ENCODE measurements around the gene ABCC11.

Gene ABCC11

DNA sequence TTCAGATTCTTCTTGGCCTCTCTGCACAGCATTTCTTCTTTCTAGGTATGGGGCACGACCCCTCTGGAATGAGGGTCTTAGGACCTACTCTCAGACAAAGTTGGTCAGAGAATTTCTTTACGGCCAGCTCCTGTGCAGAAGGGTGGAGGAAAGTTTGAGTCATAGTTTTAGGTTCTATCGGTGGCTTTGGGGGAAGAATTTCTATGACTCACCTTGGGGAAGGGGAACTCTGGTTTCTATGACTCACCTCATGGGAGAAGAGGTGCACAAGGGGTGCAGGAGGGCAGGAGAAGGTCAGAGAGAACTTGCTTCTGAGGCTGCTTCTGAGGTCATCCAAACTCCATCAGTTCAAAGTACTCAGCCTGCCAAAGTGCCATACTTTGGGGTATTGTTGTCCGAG is 89.0 kb downstream of the ABCC11 start:
- DNase-seq = no peak

DNA sequence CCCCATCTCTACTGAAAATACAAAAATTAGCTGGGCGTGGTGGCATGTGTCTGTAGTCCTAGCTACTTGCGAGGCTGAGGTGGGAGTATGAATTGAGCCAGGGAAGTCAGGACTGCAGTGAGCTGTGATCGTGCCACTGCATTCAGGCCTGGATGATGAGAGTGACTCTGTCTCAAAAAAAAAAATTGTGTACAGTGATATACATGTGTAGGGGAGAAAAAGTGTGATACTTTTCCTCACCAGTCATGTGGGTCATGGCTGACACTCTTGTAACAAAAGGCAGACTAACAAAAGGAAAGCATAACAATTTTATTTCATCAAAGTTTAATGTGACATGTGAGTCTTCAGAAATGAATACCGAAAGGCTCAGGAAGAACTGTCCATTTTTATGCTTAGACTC is 89.5 kb downstream of the ABCC11 start:
- no peak for DNase-seq

DNA sequence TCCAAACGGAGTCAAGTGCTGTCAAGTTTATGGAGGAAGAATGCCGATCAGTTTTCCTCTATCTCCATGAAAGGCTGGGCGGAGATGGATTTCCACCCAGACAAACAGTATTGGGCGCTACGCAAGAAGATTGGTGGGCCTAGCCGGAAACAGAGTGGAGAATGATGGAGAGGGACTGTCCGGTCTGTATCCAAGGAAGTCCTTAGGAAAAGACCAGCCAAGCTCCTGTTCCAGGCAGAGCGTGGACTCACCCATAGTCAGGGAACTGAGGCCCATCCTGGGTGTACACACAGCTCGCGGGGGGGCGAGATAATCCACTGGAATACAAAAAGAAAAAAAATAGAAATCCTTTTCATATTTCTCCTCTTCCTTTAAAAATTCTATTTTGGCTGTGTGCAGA is 90.0 kb downstream of the ABCC11 start:
- DNase-seq = no peak

DNA sequence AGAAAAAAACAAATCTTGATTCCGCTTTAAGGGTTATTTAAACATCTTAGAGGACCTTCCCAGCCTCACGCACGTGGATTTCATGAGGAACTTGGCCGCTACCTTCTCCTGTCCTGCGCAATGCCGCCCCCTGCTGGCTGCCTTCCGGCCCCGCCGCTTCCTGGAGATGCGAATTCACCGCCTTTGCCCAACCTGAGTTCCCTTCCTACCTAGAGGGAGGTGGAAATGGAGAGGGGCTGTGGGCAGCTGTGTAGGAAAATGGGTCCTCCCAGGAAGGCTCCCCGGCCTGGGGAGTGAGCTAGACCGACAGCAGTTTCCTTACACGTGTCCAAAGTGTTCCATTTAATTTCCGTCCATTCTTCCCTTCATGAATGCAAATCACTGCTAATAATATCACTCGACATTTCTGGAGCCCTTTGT is 90.5 kb downstream of the ABCC11 start:
- DNase-seq = no peak

DNA sequence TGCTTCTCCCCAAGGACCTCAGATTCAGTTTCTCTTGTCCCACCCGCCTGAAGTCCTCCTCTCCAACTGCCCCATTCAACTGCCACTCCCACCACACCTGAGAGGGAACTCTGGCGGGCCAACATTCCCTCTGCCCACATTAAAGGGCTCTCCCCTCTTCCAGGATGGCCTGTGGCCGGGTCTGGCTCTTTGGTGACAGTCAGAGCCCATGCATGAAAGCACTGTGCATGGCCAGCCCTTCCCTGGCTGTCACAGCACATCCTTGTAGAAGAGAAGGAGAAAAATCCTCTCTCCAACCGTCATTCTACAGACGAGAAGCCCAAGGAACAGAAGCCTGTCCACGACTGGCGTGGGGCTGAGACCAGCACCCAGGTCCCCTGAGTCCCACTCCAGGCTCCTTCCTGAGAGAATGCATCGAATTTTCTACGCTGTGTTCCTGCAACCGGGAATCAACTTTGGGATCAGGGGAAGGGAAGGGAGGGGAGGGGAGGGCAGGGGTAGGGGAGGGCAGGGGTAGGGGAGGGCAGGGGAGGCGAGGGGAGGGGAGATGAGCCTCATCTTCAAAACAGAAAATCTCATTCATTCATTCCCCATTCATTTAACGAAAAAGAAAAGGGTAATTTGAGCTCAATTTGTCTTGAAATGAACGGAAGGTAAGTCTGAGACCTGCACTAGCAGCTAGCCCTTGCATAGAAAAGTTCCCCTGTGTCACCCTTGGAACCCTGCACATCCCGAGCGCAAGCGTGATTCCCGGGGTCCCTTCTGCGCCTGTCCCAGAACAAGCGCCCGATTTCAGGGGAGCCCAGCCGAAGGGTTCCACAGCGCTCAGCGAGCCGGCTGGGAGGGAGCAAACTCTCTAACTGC is 91.2 kb downstream of the ABCC11 start, which contains the start of gene ABCC12:
Gene ABCC12, minus strand, starts transcription at position 68 of the 864 bp plus-strand sequence. CDS start 9,569 bp downstream, outside the sequence.
- no peak for DNase-seq

DNA sequence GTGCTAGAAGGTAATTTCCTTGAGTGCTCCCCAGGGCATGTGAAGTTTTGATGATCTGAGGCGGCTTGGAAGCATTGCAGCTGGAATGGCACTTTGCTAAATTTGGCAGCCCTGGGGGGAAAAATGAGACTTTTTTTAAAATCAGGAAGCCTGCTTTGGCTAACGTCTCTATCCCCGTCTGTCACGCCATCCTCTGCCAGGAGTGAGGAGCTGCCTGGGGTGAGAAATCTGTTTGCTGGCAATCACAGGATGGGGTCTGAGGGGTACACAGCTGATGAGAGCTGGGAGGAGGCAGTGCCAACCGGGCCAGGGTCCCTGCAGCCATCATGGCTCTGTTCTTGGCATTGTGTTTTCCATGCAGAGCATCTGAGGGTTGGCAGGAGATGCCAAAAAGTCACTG is 93.6 kb downstream of the ABCC11 start:
- no peak for DNase-seq

DNA sequence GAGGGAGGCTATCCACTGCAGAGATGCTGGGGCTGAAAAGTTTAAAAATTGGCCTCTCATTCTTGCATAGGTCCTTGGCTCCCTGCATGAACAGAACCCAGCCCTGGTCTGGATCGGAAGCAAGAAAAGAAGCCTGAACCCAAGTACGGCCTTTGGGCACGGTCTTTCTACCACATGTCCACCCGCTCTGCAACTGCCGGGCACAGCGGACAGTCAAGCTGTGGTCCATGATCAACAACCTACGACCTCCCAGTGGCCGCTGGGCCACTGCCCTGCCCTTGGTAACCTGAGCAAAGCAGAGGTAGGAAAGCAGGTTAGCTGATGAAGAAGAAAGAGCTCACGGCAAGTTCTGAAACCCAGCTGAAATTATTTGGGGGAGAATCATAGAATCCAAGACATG is 95.1 kb downstream of the ABCC11 start:
- DNase-seq = no peak

DNA sequence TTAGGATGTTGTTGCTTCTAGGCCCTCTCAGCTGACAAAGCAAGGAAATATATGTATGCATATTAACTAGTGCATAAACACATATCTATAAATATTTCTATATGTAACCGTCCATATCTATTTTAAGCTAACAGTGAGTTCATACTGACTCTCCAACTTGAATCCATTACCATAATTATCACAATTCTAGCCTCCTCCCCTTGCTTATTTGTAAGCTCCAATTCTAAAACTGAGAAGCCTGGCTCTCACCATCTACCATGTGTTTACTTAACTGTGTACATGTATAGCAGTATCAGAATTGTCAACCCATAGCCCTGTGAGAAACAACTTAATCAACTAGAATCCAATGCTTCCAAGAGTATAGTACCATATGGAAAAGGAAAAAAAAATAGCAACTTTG is 96.6 kb downstream of the ABCC11 start:
- DNase-seq = no peak

DNA sequence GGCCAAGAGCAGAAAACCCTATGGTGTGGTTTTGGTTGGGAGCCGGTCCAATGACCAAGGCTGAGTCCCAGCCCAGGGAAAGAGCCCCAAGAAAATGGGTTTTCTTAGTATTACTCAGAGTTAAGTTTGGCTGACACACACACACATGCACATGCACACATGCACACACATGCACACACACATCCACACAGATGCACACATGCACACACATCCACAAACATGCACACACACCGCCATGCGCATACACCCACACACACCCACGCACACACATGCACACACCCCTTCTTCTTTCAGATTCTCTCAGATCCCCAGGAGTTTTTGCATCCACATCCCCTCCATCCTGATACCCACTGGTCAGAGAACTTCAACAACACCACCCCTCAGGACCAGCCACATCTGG is 100.6 kb downstream of the ABCC11 start:
- DNase-seq = no peak

DNA sequence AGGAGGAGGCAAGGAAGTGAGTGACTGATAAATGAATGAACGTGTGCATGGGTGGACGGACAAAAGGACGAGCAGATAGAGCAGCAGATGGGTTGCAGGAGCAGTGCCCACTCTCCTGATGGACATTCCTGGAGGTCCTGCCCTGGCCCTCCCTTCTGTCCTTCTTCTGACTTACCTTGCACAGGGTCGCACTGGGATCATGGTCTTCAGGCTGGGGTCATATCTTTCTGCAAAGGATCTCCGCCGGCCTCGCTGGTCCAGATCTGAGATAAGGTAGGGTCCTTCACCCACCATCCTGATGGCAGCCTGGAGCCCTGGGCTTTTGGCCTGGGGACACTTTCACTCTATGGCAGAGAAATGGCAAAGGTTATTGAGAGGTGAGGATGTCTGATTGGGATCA is 101.2 kb downstream of the ABCC11 start:
- no peak for DNase-seq

DNA sequence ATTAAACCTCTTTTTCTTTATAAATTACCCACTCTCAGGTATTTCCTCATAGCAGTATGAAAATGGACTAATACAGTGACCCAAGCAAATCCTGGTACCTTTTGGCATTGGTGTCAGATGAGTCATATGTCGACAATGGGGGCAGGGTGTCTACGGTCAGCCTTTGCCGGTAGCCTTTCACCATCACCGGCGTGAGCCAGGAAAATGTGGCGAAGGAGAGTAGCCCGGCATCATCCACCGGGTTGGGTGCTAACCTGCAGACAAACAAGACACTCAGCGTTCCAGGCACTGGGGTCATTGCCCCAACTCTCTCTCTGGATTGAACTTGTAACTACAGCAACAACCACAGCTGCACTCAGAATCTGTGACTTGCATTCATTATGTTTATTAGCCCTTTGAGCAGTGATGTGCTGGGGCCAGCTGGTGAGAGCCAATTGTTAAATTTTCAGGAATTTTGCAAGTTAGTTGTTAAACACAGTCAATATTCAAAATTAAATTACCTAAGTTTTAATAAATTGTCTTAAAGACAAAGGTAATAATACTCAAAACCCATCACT is 103.4 kb downstream of the ABCC11 start:
- no peak for DNase-seq

DNA sequence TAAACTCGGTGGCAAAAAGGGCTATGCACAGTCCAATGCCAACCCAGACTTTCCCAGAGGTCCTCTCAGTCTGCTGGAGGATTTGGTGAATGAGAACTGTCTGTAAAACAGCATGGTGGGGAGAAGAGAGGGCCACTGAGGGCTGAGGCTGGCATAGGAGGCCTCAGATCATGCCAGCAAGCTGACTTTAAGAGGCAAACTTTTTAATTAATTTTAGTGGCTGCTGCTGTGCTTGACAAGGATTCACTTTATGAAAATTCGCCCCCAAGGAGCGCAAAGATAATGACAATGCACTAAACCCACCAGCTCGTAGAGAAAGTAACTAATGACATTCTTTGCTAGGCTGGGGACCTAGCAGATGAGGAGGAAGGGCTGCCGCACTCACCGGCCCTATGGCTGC is 106.5 kb downstream of the ABCC11 start:
- no peak for DNase-seq

DNA sequence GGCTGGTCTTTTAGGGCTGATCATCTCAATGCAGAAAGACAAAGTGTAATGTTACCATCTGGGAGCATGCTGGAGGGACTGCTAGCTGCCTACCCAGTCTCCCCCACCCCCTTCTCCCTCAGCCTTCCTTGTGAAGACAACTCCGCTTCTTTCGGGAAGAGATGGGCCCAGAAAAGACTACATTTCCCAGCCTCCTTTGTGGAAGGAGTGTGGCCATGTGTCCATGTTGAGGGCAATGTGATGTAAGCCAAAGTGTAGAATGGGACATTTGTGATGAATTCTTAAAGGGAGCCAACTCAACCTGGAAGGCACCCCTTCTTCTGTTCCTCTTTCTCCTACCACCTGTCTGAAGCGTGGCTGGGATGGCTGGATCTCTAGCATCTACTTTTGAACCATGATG is 107.8 kb downstream of the ABCC11 start:
- no peak for DNase-seq

DNA sequence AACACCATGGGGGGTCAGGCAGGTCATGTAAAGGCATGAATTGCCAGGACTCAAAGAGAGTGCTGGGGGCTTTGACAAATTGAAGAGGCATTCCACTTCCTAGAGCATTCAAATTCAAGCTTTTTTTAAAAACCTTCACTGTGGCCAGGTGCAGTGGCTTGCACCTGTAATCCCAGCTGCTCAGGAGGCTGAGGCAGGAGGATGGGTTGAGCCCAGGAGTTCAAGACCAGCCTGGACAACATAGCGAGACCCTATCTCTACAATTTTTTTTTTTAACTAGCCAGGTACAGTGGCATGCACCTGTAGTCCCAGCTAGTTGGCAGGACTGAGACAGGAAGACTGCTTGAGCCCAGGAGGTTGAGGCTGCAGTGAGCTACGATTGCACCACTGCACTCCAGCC is 108.8 kb downstream of the ABCC11 start:
- DNase-seq = no peak

DNA sequence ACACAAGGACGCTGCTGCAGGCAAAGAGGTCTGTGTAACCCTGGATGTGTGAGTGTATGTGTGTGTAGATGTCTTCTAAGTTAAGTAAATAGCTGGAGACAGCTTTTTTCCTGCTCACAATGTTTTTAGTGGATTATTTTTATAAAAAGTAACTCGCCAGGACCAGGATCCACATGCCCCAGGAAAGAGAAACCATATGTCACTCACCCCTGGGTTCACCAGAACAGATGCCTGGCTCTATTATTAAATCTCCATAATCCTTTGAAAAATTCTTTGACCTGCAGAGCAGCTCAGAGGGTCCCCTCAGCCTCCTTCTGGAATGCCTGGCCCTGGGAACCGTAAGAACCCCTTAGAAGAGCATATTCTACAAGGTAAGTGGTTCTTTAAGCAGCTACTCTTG is 109.5 kb downstream of the ABCC11 start:
- no peak for DNase-seq

DNA sequence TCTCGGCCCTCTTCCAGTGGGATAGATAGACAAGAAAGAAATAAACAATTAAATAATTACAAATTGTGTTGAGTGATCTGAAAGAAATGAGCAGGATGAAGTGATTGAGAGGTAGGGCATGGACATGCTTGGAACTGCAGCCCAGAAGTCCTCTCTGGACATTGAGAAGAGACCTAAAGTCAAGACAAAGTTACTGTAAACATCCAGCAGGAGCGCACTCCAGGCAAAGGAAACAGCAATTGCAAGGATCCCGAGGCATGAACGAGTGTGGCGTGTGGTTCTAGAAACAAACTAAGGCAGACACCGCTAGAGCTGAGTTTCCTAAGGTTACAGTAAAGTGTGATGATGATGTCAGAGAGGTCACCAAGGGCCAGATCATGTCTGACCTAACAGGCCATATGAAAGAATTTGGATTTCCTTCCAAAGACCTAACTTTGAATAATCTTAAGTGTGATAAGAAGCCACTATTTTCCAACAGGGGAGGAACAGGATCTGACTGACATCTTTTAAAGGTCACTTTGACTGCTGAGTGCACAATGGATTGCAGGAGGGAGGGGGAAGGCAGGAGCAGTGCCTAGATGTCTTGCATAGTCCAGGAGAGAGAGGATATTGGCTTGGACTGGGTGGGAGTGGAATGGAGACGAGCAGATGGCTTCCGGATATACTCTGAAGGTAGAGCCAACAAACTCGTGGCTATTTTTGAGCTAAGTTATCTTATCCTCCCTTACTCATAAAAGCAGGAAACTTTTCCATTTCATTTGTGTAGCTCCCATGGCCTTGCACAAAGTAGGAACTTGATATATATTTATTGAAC is 110.6 kb downstream of the ABCC11 start:
- DNase-seq = no peak

DNA sequence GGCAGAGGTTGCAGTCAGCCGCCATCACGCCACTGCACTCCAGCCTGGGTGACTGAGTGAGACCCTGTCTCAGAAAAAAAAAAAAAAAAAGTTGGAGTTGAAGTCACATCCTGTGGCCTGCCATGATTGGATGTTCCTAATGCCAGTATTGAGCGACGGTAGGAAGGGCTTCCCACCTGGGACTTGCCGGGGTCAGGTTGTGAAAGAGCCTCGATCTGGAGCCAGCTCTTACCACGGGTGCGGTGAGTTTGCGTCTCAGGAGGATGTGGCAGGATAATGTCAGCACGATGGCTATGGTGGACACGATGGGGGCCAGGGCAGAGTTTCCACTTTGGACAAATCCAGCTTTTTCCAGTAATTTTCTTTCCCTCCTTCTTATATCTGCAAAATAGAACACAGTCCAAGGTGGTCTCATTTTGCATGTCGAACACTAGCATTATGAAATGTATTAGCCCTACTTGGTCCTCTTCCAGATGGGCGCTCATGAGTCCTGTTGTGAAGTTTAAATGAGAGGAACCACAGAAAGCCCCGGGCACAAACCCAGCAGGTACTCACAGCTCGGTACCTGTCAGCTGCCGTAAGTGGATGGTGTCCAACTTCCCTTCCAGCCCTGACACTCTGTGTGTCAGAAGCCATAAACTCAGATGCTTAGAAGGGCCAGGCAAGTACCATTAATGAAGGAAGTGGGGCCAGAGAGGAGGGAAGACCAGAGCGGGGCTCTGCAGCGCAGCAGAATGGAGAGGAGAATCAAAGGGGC is 113.7 kb downstream of the ABCC11 start:
- no peak for DNase-seq

DNA sequence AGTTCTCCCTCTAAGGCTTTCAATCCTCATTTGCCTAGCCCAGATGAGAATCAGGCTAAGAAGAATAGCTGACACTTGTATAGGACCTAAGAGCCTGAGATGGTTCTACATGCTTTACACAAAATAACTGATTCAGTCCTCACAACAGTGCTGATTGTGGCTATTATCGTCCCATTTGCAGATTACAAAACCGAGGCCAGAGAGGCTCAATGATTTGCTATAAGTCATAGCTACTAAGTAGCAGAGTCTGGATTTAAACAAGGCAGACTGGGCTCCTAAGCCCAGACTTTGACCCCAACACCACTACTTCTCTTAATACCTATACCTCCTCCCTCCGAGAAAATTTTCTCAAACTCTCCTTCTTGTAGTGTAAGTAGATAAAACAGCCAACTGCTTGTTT is 114.6 kb downstream of the ABCC11 start:
- no peak for DNase-seq

DNA sequence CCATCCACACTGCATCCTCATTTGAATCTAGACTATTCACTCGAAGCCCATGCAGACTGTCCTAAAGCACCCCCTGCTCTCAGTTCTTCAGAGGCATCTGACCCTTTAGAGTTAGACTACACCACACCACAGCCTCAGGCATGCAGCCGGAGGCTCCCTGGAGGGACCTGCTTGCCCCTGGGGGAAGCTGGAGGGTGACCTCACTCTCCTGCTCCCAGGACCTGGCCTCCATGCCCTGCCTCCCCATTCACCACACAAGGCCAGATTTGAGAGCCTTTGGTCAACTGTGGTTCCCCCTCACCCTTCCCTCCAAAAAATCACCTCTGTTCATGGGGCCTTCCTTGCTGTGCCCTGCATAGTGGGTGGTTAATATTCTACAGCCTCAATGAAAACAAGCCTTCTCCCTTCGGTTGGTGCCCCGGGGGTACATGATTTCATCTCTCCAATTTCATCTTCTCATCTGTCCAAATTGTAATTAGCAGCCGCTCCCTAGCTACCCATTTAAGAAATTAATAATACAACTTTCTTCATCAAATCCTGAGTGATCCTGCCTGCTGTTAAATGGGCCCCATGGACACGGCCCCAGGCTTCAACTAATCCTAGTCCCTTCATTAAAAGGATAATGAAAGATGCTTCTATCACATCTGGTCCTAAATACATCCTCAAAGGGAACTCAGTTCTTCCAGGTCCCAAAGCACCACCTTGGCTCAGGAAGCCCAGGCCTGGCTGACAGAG is 116.0 kb downstream of the ABCC11 start:
- DNase-seq = no peak

DNA sequence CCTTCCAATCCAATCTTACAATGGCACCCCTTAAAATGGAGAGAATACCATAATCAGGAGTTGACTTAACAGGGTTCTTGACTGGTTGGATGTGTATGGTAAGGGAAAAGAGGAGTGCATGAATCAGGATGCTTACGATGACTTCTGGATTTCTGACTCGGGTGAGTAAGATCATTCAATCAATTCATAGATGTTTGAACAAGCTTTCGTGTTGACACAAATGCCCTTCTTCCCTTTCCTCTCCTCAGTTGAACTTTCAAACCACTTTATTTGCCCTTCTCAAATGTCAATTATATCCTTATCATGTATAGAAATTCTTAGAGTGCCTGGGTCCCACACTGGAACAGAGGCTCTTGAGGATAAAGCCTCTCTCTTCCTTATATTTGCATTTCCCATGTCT is 117.4 kb downstream of the ABCC11 start:
- no peak for DNase-seq

DNA sequence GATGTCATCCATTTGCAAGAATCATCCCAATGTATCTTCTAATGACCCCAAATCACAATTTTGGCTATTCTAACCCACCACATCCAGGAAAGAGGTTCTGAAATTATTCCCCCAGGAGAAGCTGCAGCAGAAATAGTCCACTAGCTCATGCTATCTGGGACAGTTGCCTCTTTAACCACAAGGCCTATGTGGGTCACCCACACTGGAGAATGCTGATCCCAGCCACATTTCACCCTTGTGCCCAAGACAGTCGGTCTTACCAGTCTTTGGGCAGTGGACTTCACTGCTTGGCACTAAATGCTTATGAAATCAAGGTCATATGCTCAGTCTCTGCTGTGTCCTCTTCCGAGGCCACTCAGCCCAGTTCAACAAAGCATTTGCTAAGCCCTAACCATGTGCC is 118.6 kb downstream of the ABCC11 start:
- DNase-seq = no peak

Data from NCI-H1436 treated with DMSO at 0.1 percent for 48 hours (cell line).